Neutrophil (primary cell): ENCODE data around the gene TM4SF1.

Experiments
- H3K27ac ChIP-seq: fragments of 200-600 bp; sonication (generic); 2 replicates; pipeline ENCODE4 v1.5.1; 2016; ENCODE audit warnings: mild to moderate bottlenecking, moderate library complexity
- H3K27me3 ChIP-seq: fragments of 200-600 bp; sonication (generic); 2 replicates; pipeline ENCODE4 v1.6.0; 2016; ENCODE audit warnings: mild to moderate bottlenecking
- H3K36me3 ChIP-seq: fragments of 200-600 bp; sonication (generic); 2 replicates; pipeline ENCODE4 v1.5.1; 2017
- H3K4me1 ChIP-seq, 2 experiments: fragments of 200-600 bp in 1 of 2; sonication (generic) in 1 of 2; 1 replicate in 1 of 2; 2 replicates in 1 of 2; pipeline versions ENCODE4 v1.5.1 to v1.6.1; 2013 to 2016; ENCODE audit warnings: low read depth in 1 of 2, low read length in 1 of 2, mild to moderate bottlenecking in 1 of 2, moderate library complexity in 1 of 2; ENCODE audit not compliant: control insufficient read depth in 1 of 2, insufficient read depth in 1 of 2
- H3K4me3 ChIP-seq, 2 experiments: fragments of 200-600 bp in 1 of 2; sonication (generic) in 1 of 2; 1 replicate in 1 of 2; 2 replicates in 1 of 2; pipeline ENCODE4 v1.5.1; 2013 to 2016; ENCODE audit warnings: low read depth in 1 of 2, low read length in 1 of 2, mild to moderate bottlenecking in 1 of 2, moderate library complexity in 1 of 2
- H3K9me3 ChIP-seq: fragments of 200-600 bp; sonication (generic); 2 replicates; pipeline ENCODE4 v1.5.1; 2016
- TF ChIP-seq, protein P1 (sequence below): fragments of 200-600 bp; sonication (generic); IDR thresholded peaks from 2 replicates; pipeline ENCODE4 v1.5.1; 2016; ENCODE audit warnings: antibody characterized with exemption

The TM4SF1 gene, protein sequence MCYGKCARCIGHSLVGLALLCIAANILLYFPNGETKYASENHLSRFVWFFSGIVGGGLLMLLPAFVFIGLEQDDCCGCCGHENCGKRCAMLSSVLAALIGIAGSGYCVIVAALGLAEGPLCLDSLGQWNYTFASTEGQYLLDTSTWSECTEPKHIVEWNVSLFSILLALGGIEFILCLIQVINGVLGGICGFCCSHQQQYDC

GRCh38 chr3:149377408-149378364 lies at the start of gene TM4SF1:
Gene TM4SF1 (minus strand): TSS chr3:149377649. CDS start chr3:149377547, 102 bp downstream.
- Histone ChIP-seq H3K4me3 (no peak within 1 kb of the TSS), H3K27ac (peak within 1 kb of the TSS; percentile 11), H3K36me3 (no peaks in the 10 kb centered on the region), H3K9me3 (no peaks in the 10 kb centered on the region), H3K27me3 (peaks cover 34% of the 10 kb centered on the region), H3K4me1 (no peaks in the 10 kb centered on the region)
- TF ChIP-seq, protein P1, sequence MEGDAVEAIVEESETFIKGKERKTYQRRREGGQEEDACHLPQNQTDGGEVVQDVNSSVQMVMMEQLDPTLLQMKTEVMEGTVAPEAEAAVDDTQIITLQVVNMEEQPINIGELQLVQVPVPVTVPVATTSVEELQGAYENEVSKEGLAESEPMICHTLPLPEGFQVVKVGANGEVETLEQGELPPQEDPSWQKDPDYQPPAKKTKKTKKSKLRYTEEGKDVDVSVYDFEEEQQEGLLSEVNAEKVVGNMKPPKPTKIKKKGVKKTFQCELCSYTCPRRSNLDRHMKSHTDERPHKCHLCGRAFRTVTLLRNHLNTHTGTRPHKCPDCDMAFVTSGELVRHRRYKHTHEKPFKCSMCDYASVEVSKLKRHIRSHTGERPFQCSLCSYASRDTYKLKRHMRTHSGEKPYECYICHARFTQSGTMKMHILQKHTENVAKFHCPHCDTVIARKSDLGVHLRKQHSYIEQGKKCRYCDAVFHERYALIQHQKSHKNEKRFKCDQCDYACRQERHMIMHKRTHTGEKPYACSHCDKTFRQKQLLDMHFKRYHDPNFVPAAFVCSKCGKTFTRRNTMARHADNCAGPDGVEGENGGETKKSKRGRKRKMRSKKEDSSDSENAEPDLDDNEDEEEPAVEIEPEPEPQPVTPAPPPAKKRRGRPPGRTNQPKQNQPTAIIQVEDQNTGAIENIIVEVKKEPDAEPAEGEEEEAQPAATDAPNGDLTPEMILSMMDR, result no peak

GRCh38 chr3:149426325-149426724 lies 48.9 kb upstream of the TM4SF1 start:
- Histone ChIP-seq H3K27ac (no peak overlapping the region), H3K4me1 (no peaks in the 10 kb centered on the region), H3K4me3 (no peak overlapping the region), H3K36me3 (no peaks in the 10 kb centered on the region), H3K9me3 (no peaks in the 10 kb centered on the region), H3K27me3 (no peaks in the 10 kb centered on the region)
- TF ChIP-seq, protein P1, result no peak

DNA sequence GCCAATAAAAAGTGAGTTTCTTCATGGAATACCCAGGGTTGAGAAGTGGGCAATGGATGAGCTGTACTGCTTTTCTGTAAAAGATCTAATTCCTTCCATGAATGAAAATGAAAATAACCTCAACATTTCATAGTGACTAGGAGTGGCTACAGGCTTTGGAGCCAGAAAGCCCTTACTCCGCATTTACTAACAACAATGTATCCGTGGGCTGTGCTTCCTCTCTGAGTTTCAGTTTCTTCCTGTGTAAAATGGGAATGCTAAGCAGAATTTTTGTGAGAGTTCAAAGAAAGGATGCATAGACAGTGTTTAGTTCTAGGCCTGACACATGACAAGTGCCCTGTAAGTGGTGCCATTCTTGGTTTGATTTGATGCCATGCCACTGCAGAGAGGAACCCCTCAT lies 47.5 kb upstream of the TM4SF1 start:
- Histone ChIP-seq H3K27ac (no peak overlapping the region), H3K27me3 (no peaks in the 10 kb centered on the region), H3K36me3 (no peaks in the 10 kb centered on the region), H3K9me3 (no peaks in the 10 kb centered on the region), H3K4me1 (peaks cover 3 to 5% of the 10 kb centered on the region in 2 experiments), H3K4me3 (no peak overlapping the region)
- TF ChIP-seq, protein P1, result no peak

DNA sequence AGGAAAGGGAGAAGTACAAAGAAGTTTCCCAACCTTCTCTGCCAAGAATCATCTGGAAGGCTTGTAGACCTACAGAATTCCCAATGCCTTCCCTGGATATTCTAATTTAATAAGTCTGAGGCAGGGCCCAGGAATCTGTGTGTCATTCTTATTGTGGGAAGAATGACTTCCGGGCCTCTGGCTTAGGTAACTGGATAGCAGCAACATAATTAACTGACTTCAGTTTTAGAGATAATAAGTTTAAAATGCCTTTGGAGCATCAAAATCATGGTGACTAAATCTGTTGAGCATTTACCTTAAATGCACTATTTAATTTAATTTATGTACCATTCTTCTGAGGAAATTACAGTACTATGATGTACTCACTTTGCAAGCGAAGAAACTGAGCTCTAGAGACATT lies 44.3 kb upstream of the TM4SF1 start:
- H3K27ac ChIP-seq, result no peak overlapping the region
- H3K4me1 ChIP-seq, result peaks cover 3 to 11% of the 10 kb centered on the region in 2 experiments
- no peaks in the 10 kb centered on the region for H3K27me3 ChIP-seq
- H3K36me3 ChIP-seq, result no peaks in the 10 kb centered on the region
- TF ChIP-seq, protein P1, result no peak
- H3K4me3 ChIP-seq, result no peak overlapping the region
- H3K9me3 ChIP-seq, result no peaks in the 10 kb centered on the region

GRCh38 chr3:149419816-149420215 lies 42.4 kb upstream of the TM4SF1 start:
- TF ChIP-seq, protein P1, result no peak
- peaks cover 3 to 11% of the 10 kb centered on the region in 2 experiments for H3K4me1 ChIP-seq
- no peaks in the 10 kb centered on the region for H3K27me3 ChIP-seq
- H3K36me3 ChIP-seq, result no peaks in the 10 kb centered on the region
- no peak overlapping the region for H3K27ac ChIP-seq
- H3K4me3 ChIP-seq, result no peak overlapping the region
- H3K9me3 ChIP-seq, result no peaks in the 10 kb centered on the region
